Activated T-cell treated with anti-CD3 and anti-CD28 coated beads, Interleukin-2, amount 50 U/mL, for 4 hours (primary cell): ENCODE data around the gene SRP72. TPM values are rescaled to one million over a fixed set of nuclear protein-coding genes. Genes with fewer than 3 reads are reported as not detected.

ENCODE experiments used
- ATAC-seq, 2 donors: fragments of 200-7000 bp; cut with Tn5 transposase; one replicate each; pipeline ENCODE4 v1.10.0; 2021
- DNase-seq: peaks from one replicate; pipeline ENCODE4 v3.0.0-alpha.2; 2020
- H3K27me3 Mint-ChIP-seq: one replicate; pipeline ENCODE4 v1.8.0; 2021; ENCODE audit warnings: low read depth, mixed read lengths
- H3K36me3 Mint-ChIP-seq: one replicate; pipeline ENCODE4 v1.8.0; 2022; ENCODE audit warnings: mixed read lengths; ENCODE audit not compliant: insufficient read depth
- H3K4me1 Mint-ChIP-seq: one replicate; pipeline ENCODE4 v1.8.0; 2021; ENCODE audit warnings: low read depth, mixed read lengths
- H3K4me3 Mint-ChIP-seq: one replicate; pipeline ENCODE4 v1.8.0; 2021; ENCODE audit warnings: mild to moderate bottlenecking, moderate library complexity, mixed read lengths
- H3K9me3 Mint-ChIP-seq: one replicate; pipeline ENCODE4 v1.8.0; 2021; ENCODE audit warnings: mixed read lengths
- total RNA-seq, 3 donors: library from RNA; stranded (reverse); gene quantifications; one replicate each; pipeline ENCODE4 v1.2.1, GENCODE V29; 2021

SRP72 gene
- total RNA-seq, 3 donors from 2014 or later: 206 to 227 (median 213) TPM

GRCh38 chr4:56480691-56481090 is 13.3 kb downstream of the SRP72 start:
- Mint-ChIP-seq H3K27me3 (no peaks in the 10 kb centered on the region), H3K36me3 (peaks cover 40% of the 10 kb centered on the region), H3K9me3 (no peaks in the 10 kb centered on the region), H3K4me3 (no peak overlapping the region), H3K4me1 (no peaks in the 10 kb centered on the region)
- DNase-seq (no peak), ATAC-seq (no peak)

- H3K4me1 Mint-ChIP-seq: no peaks in the 10 kb centered on the region
- H3K4me3 Mint-ChIP-seq: no peak overlapping the region
- ATAC-seq: no peak
- no peaks in the 10 kb centered on the region for H3K9me3 Mint-ChIP-seq
- no peak for DNase-seq
- H3K27me3 Mint-ChIP-seq: no peaks in the 10 kb centered on the region
- H3K36me3 Mint-ChIP-seq: peaks cover 44% of the 10 kb centered on the region
Measured at GRCh38 chr4:56496241-56496640, 28.8 kb downstream of the SRP72 start.

DNA sequence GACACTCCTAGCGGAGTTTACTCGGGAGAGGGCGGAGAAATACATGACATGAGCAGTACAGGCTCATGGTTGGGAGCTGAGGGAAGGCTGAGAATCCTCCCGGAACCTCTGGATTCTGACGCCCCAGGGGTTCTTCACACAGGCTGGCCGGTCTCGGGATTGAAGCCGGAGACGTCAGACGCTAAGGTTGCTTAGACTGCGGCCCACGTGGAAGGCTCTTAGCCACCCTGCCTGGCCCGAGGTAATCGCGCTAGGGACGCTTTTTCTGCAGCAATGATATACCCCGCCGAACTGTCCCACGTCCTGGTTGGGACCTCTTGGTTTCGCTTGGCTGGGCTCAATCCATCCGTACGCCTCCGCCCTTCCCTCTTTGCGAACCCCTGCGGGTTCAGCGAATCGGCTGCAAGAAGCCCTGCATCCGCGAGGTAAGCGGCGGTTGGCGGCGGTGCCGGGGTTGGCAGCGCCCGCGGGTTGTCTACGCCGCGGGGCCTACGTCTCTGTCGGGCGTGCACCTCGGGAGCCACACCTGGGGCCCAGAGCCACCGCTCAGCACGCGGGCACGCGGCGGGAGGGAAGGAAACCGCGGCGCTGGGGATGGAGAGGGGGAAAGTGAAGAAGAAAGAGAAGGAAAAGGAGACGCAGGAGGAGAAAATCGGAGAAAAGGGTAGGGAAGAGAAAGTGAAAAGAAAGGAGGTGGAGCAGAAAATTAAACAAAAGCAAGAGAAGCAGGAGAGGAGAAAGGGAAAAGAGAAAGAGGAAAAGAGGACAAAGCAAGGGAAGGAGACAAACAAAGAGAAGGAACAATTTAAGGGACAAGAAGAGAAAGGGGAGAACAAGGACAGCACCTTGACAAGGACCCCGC is 38.1 kb downstream of the SRP72 start, which contains the start of gene ARL9:
TSS of gene ARL9 (plus strand) at position 523 of the 862 bp plus-strand sequence. CDS start at position 595, 72 bp downstream.
- DNase-seq (peak; percentile 64), ATAC-seq (peak; percentile 94 to 95)
- Mint-ChIP-seq H3K4me3 (peak within 1 kb of the TSS; percentile 86), H3K9me3 (no peaks in the 10 kb centered on the region), H3K36me3 (peaks cover 12% of the 10 kb centered on the region), H3K4me1 (peaks cover 16% of the 10 kb centered on the region), H3K27me3 (no peaks in the 10 kb centered on the region)

DNA sequence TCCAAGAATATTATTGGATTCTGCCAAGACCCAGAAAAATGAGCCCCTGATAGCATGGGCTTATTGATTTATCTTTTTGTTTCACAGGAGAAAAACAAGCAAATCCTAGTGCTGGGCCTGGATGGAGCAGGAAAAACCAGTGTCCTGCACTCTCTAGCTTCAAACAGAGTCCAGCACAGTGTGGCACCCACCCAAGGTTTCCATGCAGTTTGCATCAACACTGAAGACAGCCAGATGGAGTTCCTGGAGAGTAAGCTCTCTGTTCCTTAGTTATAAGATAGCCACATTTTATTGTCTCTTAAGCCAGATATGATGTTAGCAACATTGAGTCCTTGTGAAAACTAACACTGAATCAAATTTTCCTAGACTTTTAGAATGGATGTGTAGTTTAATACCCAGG is 43.7 kb downstream of the SRP72 start:
- H3K9me3 Mint-ChIP-seq: no peaks in the 10 kb centered on the region
- H3K4me1 Mint-ChIP-seq: peaks cover 5% of the 10 kb centered on the region
- no peaks in the 10 kb centered on the region for H3K36me3 Mint-ChIP-seq
- no peaks in the 10 kb centered on the region for H3K27me3 Mint-ChIP-seq
- no peak overlapping the region for H3K4me3 Mint-ChIP-seq
- DNase-seq (no peak), ATAC-seq (no peak)

DNA sequence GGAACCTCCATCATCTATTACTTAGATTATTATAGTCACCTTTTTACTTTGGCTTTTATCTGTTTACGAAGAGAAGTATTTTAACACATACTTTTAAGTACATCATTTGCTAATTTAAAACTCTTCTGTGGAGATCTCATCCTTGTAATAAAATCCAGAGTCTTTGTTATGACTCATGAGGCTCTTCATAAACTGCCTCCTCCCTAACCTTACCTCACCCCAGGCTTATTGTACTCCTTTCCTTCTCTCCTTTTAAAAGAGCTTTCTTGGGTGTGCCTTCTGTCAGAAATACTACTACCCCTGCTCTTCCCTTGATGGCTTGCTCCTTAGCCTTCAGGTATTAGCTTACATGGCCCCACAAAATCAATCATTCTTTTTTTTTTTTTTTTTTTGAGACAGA is 44.7 kb downstream of the SRP72 start:
- H3K4me1 Mint-ChIP-seq: no peaks in the 10 kb centered on the region
- H3K4me3 Mint-ChIP-seq: no peak overlapping the region
- no peaks in the 10 kb centered on the region for H3K36me3 Mint-ChIP-seq
- ATAC-seq (no peak), DNase-seq (no peak)
- H3K27me3 Mint-ChIP-seq: no peaks in the 10 kb centered on the region
- no peaks in the 10 kb centered on the region for H3K9me3 Mint-ChIP-seq

- DNase-seq (no peak), ATAC-seq (no peak)
- H3K4me1 Mint-ChIP-seq: no peaks in the 10 kb centered on the region
- no peak overlapping the region for H3K4me3 Mint-ChIP-seq
- H3K36me3 Mint-ChIP-seq: no peaks in the 10 kb centered on the region
- H3K27me3 Mint-ChIP-seq: no peaks in the 10 kb centered on the region
- no peaks in the 10 kb centered on the region for H3K9me3 Mint-ChIP-seq
Measured at GRCh38 chr4:56513517-56513916, 46.1 kb downstream of the SRP72 start.

DNA sequence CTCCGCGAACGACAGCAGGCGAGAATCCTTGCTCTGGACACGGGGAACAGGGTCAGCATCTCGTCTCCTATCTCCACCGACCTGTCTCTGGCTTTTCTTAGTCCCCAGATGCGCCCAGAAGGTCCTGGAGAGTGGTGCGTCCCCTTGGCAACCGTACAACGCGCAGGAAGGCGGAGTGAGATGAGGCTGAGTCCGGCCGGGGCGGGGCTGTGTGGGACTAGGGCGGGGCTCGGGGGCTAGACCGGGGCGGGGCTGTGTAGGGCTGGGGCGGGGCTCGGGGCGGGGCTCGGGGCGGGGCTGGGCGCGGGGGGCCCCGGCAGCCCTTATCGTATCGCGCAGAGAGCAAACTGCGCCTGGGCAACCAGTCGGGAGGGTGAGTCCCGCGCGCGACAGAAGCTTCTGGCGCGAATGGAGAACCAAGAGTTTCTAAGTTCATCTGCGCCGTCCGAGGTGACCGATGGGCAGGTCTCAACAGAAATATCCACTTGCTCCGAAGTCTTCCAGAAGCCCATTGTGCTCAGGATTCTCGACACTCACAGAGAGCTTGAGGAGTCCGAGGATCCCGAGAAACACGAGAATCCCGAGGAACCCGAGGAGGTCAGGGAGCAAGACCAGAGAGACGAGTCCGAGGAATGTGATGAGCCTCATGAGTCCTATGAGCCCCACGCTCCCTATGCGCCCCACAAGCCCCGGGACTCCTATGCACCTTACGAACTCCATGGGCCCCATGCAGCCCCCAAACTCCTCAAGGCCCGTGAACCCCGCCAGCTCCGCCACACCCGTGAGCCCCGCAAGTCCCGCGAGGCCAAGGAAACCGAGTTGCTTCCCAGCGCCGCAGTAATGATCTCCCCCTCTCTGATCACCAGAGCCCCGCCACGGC is 63.1 kb downstream of the SRP72 start:
- DNase-seq (peak; percentile 79), ATAC-seq (peak; percentile 97 to 98)
- Mint-ChIP-seq H3K9me3 (no peaks in the 10 kb centered on the region), H3K4me1 (no peaks in the 10 kb centered on the region), H3K36me3 (no peaks in the 10 kb centered on the region), H3K4me3 (peak overlapping the region; percentile 66), H3K27me3 (peaks cover 3% of the 10 kb centered on the region)

DNA sequence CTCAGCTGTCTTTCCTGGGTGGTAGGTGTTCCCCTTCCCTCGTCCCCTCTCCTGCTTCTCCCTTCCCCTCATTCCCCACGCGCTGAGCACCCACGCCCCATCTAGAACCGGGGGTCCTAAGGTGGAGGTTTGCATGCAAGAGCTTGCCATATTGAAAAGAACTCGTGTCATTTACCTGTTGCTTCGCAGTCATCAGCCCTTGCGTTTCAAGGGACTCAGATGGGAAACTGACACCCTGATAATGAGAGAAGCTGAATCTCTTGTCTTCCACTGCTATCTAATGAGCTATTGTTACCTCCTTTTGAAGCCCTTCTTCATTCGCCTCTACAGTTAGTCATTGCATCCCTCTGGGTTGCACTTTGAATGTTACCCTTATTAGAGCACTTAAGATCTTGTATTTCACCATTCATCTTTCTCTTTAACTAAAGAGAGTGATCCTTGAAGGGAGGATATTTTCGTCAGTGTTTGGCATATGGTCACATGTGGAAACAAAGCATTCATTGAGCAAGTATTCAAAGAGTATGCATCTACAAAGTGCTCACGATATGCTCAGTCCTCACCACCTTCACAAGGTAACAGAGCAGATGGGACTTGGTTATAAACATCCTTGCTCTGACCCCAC is 63.8 kb downstream of the SRP72 start:
- H3K4me3 Mint-ChIP-seq: no peak overlapping the region
- H3K36me3 Mint-ChIP-seq: no peaks in the 10 kb centered on the region
- no peak for ATAC-seq
- no peak for DNase-seq
- no peaks in the 10 kb centered on the region for H3K9me3 Mint-ChIP-seq
- H3K27me3 Mint-ChIP-seq: peaks cover 6% of the 10 kb centered on the region
- no peaks in the 10 kb centered on the region for H3K4me1 Mint-ChIP-seq

- Mint-ChIP-seq H3K4me1 (no peaks in the 10 kb centered on the region), H3K9me3 (no peaks in the 10 kb centered on the region), H3K36me3 (no peaks in the 10 kb centered on the region), H3K27me3 (peaks cover 9% of the 10 kb centered on the region), H3K4me3 (no peak overlapping the region)
- no peak for ATAC-seq
- DNase-seq: no peak
Measured at GRCh38 chr4:56531823-56532222, 64.4 kb downstream of the SRP72 start.

- Mint-ChIP-seq H3K27me3 (peaks cover 11% of the 10 kb centered on the region), H3K9me3 (no peaks in the 10 kb centered on the region), H3K4me3 (no peak overlapping the region), H3K36me3 (no peaks in the 10 kb centered on the region), H3K4me1 (no peaks in the 10 kb centered on the region)
- ATAC-seq (no peak), DNase-seq (no peak)
Measured at GRCh38 chr4:56532239-56532638, 64.8 kb downstream of the SRP72 start.

DNA sequence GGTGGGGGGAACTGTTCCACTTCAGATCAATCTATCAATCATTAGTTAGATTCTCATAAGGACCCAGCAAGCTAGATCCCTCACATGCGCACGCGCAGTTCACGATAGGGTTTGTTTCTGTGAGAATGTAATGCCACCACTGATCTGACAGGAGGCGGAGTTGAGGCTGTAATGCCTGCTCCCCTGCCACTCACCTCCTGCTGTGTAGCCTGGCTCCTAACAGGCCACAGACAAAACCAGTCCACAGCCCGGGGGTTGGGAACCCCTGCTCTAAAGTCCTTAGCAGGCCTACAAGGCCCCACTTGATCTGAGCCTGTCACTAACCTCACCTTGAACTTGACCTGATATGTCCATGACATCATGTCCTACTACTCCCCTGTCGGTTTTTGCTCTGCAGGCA is 68.5 kb downstream of the SRP72 start:
- H3K36me3 Mint-ChIP-seq: no peaks in the 10 kb centered on the region
- no peaks in the 10 kb centered on the region for H3K9me3 Mint-ChIP-seq
- no peak overlapping the region for H3K4me3 Mint-ChIP-seq
- no peak for DNase-seq
- no peaks in the 10 kb centered on the region for H3K4me1 Mint-ChIP-seq
- peaks cover 17% of the 10 kb centered on the region for H3K27me3 Mint-ChIP-seq
- ATAC-seq: no peak

DNA sequence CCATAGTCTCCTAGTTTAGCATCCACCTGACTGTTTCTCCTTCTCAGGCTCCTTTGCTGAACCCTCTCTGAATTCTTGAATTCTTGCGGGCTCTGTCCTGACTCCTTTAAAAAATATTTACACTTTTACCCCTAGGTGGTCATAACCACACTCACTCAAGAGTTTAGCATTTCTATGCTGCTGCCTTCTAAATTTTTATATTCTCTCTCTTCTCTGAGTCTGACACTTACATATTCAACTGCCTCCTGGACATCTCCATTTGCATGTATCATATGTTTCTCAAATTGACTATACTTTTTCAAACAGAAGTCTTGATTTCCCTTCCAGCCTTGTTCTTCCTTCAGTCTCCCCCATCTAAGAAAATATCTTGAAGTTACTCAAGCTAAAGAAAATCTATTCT is 69.7 kb downstream of the SRP72 start:
- DNase-seq (no peak), ATAC-seq (no peak)
- no peaks in the 10 kb centered on the region for H3K9me3 Mint-ChIP-seq
- H3K4me1 Mint-ChIP-seq: no peaks in the 10 kb centered on the region
- H3K27me3 Mint-ChIP-seq: peaks cover 17% of the 10 kb centered on the region
- H3K36me3 Mint-ChIP-seq: no peaks in the 10 kb centered on the region
- no peak overlapping the region for H3K4me3 Mint-ChIP-seq

DNA sequence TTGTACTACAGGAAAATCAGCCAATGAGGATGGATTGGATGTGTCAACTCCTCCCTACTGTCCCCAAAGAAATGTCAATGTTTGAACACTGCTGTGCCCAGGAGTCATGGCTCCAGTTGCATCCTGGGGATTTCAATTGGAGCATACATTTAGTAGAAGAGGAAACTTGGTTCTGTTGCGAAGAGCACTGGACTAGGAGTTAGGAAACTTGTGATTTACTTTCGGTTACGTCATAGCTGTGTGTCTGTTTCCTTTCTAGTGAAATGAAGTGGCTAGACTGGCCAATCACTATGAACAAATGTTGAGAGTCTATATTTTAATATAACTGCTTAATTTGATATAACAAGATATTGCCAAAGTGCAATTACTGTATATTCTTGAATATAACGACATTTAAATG is 73.4 kb downstream of the SRP72 start:
- H3K4me1 Mint-ChIP-seq: peaks cover 7% of the 10 kb centered on the region
- H3K9me3 Mint-ChIP-seq: no peaks in the 10 kb centered on the region
- no peaks in the 10 kb centered on the region for H3K36me3 Mint-ChIP-seq
- ATAC-seq (no peak), DNase-seq (no peak)
- no peak overlapping the region for H3K4me3 Mint-ChIP-seq
- peaks cover 15% of the 10 kb centered on the region for H3K27me3 Mint-ChIP-seq

GRCh38 chr4:56544573-56545131 is 77.2 kb downstream of the SRP72 start:
- ATAC-seq (peak; percentile 100), DNase-seq (peak; percentile 88)
- Mint-ChIP-seq H3K4me3 (peak overlapping the region; percentile 59), H3K9me3 (no peaks in the 10 kb centered on the region), H3K36me3 (no peaks in the 10 kb centered on the region), H3K27me3 (peaks cover 4% of the 10 kb centered on the region), H3K4me1 (peaks cover 12% of the 10 kb centered on the region)
